ENCODE data around the gene CPLX3.

- TF ChIP-seq EP300 (IDR thresholded peaks at IDR 0.05; ENCODE audit: borderline replicate concordance) (no peak), NFIC (IDR thresholded peaks at IDR 0.05) (no peak), REST (IDR thresholded peaks at IDR 0.05; ENCODE audit: low read depth) (no peak), TEAD4 (IDR thresholded peaks at IDR 0.05) (no peak), USF1 (IDR thresholded peaks at IDR 0.05) (no peak), MAX (IDR thresholded peaks at IDR 0.05) (peak; percentile 49; the same call in 1 of the 2 replicates), YY1 (IDR thresholded peaks at IDR 0.05; ENCODE audit: low read depth) (no peak), RAD21 (IDR thresholded peaks at IDR 0.05; ENCODE audit: low read depth) (no peak), TAF1 (IDR thresholded peaks at IDR 0.05; ENCODE audit: low read depth) (no peak), CEBPB (IDR thresholded peaks at IDR 0.05) (no peak), ZBTB7A (IDR thresholded peaks at IDR 0.05; ENCODE audit: low read depth) (peak; percentile 90), TCF12 (IDR thresholded peaks at IDR 0.05; ENCODE audit: low read depth) (no peak), FOXM1 (IDR thresholded peaks at IDR 0.05; ENCODE audit: borderline replicate concordance, low read depth) (no peak)
Observed at GRCh38 chr15:74782259-74783071, 44.0 kb upstream of the CPLX3 start.
